ENCODE results near the gene PLCD3. TPM values are rescaled to one million over a fixed set of nuclear protein-coding genes. Genes with fewer than 3 reads are reported as not detected.

Gene PLCD3
- total and polyA plus RNA-seq, 9 of the 15 experiments (the other 6 are each of a cell fraction or from before 2014, with no cell fraction given): 0.20 to 22.6 (median 7.5) TPM

- no peak for TF ChIP-seq NKRF (IDR thresholded peaks at IDR 0.05; ENCODE audit: borderline replicate concordance)
- TF ChIP-seq MEF2D (tag; conservative IDR thresholded peaks at IDR 0.05; ENCODE audit: low read depth): no peak
- TF ChIP-seq SAP30 (IDR thresholded peaks at IDR 0.05; ENCODE audit: borderline replicate concordance, insufficient read depth, low read depth, low read length, poor library complexity, severe bottlenecking): no peak
- TF ChIP-seq HDAC2 (IDR thresholded peaks at IDR 0.05): no peak
- TF ChIP-seq BRD9 (IDR thresholded peaks at IDR 0.05; ENCODE audit: low read depth, partially characterized antibody): no peak
- no peak for TF ChIP-seq USF1 (CRISPR knock-in tag; IDR thresholded peaks at IDR 0.05)
- TF ChIP-seq, protein P1, sequence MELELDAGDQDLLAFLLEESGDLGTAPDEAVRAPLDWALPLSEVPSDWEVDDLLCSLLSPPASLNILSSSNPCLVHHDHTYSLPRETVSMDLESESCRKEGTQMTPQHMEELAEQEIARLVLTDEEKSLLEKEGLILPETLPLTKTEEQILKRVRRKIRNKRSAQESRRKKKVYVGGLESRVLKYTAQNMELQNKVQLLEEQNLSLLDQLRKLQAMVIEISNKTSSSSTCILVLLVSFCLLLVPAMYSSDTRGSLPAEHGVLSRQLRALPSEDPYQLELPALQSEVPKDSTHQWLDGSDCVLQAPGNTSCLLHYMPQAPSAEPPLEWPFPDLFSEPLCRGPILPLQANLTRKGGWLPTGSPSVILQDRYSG (tag; conservative IDR thresholded peaks at IDR 0.05; ENCODE audit: low read depth): no peak
- no peak for TF ChIP-seq CEBPG (CRISPR knock-in tag; IDR thresholded peaks at IDR 0.05)
- TF ChIP-seq CEBPG (tag; conservative IDR thresholded peaks at IDR 0.05 in 1 of 2, IDR thresholded peaks at IDR 0.05 in 1 of 2): no peak
- TF ChIP-seq ZNF668 (CRISPR knock-in tag; IDR thresholded peaks at IDR 0.05): no peak
- TF ChIP-seq VEZF1 (CRISPR knock-in tag; IDR thresholded peaks at IDR 0.05): peak; percentile 49; the same call in 1 of the 2 replicates
- TF ChIP-seq ZNF277 (CRISPR knock-in tag; IDR thresholded peaks at IDR 0.05; ENCODE audit: borderline replicate concordance): no peak
- no peak for TF ChIP-seq ZEB2 (IDR thresholded peaks at IDR 0.05)
- TF ChIP-seq ZNF551 (CRISPR knock-in tag; IDR thresholded peaks at IDR 0.05): no peak
- 0 out of 2 replicates have a peak, but pooled peaks have one; percentile 16 for TF ChIP-seq MAX (CRISPR knock-in tag; IDR thresholded peaks at IDR 0.05)
- TF ChIP-seq ZKSCAN1 (IDR thresholded peaks at IDR 0.05; ENCODE audit: low read depth, low read length): no peak
- TF ChIP-seq TAF1 (IDR thresholded peaks at IDR 0.05; ENCODE audit: control insufficient read depth, extremely low read depth, insufficient read depth, low read length, severe bottlenecking): no peak
Measured at GRCh38 chr17:45098869-45099616, 33.3 kb downstream of the PLCD3 start (continued).

Data from K562 (cell line).